Umbilical cord (tissue), 2 donors: ENCODE results near the gene RPL34. TPM values are rescaled to one million over a fixed set of nuclear protein-coding genes. Genes with fewer than 3 reads are reported as not detected.

Experiments
- DNase-seq: peaks from one replicate; pipeline ENCODE4 v3.0.0-alpha.2; 2015; ENCODE audit warnings: low spot score
- total RNA-seq: library from RNA; depleted of rRNA; stranded (reverse); fragments of >200 nt; gene quantifications from one replicate; pipeline ENCODE4 v1.2.3, GENCODE V29; 2014; ENCODE audit warnings: low replicate concordance; ENCODE audit not compliant: insufficient read depth

Gene RPL34
- total RNA-seq, 1 donor from 2014 or later, result 672 TPM

DNA sequence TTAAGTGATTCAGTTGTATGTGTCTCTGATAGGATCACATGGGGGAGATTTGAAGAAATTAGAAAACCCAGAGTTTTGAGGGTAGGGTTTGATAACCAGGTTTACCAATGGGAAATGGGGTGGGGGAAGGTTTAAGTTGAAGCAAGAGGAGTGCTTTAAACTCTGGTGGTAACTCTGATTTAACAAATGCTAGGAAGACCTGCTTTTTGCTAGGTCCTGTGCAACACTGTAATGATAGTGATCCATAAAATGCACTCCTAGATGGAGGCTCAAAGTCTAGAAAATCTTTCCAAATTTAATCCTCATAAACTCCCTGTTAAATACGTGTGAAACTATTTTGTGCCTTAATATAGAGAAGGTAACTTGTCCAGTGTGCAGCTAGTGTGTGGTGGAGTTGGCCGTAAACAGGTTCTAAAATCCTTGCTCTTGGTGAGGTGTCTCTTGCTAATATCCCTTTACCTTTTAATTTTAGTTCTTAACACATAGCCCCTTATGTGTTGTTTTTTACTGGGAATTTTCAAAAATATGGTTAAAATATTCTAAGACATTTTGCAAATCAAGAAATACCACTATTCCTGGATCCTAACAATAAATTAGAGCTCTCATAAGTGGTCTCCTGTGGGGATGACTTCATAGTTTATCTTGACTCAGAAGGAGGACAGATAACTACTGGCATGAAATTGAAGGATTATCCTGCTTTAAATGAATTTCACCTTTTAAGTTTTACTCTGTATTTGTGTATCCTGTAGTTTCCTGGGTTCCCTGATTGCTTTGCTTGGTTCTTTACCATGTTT, 4.1 kb downstream of the RPL34 start:
- DNase-seq, result no peak

DNA sequence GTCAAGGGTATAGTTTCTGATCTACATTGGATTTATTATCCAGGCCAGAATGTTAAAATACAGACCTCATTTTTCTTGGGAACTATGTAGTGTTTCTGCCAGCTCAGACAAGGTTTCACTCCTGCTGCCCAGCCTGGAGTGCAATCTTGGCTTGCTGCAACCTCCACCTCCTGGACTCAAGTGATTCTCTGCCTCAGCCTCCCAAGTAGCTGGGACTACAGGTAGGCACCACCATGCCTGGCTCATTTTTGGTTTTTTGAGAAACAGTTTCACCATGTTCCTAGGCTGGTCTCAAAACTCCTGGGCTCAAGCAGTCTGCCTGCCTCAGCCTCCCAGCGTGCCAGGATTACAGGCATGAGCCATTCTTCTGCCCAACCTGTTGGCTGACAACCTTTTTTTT, 5.7 kb downstream of the RPL34 start:
- DNase-seq, result no peak

DNA sequence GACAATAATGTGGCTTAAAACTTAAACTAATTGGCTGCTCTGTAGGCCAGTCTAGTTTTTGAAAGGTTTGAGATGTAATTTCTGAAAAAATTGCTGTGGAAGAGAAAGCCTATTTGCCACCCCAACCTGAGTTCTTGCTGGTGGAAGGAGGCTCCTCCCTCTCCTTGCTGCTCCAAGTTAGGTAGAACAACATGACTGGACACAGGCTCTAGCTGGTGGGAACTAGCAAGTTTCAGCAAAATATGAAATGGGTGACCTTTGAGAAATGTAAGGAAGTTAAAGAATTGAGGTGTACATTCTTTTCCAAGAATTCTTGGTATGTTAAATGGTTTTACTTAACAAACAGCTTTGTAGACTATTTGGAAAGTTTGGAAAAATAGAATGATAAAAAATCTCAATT, 8.0 kb downstream of the RPL34 start:
- no peak for DNase-seq

DNA sequence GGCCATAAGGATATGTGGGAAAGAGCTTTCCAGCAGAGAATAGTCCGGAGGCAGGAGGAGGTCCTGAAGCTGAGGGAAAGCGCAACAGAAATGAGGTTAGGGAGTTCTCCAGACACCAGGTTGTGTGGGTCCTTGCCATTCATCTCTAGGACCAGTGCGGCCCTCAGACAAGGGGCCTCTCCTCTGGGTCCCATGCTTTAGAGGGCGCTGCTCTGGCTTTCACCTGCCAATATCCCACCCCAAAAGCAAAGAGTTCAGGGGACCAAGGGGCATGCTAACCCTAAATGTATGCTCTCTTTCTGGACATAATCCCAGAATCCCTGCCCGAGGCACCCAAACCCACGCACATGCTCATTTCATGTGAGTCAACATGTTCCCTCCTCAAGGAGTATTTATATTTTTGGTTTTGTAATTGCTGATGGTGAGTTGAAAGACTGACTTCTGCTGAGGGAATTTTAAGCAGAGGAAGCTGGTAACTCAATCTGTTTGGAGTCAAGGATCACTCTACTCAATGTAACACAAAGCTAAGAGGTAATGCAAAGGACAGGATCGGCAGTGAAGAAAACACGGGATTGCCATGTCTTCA, 14.8 kb downstream of the RPL34 start:
- no peak for DNase-seq

DNA sequence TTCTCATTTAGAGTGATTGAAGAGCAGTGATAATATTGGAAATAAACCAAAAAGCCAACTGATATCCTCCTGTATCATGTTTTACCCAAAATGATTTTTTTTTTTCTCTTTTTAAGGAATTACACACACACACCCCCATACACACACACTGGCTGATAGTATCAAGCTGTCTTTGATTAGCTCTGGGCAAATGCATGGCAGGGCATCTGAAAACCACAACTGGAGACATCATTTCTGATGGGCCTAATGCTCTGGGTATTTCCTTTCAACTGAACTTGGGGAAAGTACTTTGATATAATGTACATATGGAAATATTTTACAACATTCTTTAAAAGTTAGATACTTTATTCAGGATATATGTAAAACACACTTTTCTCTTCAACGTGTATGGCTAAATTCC, 15.9 kb downstream of the RPL34 start:
- DNase-seq, result no peak

DNA sequence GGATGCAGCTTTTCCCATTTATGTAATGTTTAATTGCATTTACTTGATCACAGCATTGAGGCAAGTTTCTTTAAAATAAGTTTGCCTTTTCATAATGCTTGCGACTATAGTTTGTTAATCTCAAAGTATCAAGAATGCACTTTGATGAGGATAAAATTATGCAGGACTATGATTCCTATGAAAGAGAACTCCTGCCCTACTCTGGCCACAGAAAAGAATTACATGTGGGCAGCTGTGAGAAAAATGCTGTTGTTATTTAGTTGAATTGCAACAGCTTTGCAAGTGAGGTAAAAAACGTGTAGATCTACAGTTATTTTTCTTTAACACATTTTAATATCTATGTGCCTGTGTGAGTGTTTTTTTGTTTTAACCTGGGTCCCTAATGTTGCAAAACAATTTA, 17.5 kb downstream of the RPL34 start:
- no peak for DNase-seq

DNA sequence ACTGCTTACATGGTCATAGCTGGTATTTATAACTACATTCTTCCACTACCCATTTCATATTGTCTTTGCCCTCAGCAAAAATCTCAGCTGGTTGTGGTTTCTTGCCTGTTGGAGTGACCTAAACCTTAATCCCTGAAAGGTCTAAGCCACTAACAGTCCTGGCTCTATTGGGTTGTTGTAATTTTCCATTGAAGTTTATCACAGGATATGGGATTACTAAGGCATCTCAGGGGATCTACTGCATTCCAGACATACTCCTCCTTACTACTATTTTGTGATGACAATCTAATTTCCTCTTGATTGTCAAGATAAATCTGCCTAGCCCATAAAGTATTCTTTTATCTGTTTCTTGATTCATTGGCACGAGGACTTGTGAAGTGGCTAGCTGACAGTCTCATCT, 23.9 kb downstream of the RPL34 start:
- DNase-seq, result no peak

- DNase-seq, result no peak
These were observed 26.3 kb downstream of the RPL34 start for GRCh38 chr4:108646706-108647105.

- no peak for DNase-seq
These were observed 29.5 kb downstream of the RPL34 start for GRCh38 chr4:108649863-108650211.

GRCh38 chr4:108650212-108651013, 30.0 kb downstream of the RPL34 start, which contains the start of gene OSTC:
Gene OSTC (plus strand): TSS chr4:108650599. CDS start chr4:108650656, 57 bp downstream.
- DNase-seq, result peak; percentile 98

DNA sequence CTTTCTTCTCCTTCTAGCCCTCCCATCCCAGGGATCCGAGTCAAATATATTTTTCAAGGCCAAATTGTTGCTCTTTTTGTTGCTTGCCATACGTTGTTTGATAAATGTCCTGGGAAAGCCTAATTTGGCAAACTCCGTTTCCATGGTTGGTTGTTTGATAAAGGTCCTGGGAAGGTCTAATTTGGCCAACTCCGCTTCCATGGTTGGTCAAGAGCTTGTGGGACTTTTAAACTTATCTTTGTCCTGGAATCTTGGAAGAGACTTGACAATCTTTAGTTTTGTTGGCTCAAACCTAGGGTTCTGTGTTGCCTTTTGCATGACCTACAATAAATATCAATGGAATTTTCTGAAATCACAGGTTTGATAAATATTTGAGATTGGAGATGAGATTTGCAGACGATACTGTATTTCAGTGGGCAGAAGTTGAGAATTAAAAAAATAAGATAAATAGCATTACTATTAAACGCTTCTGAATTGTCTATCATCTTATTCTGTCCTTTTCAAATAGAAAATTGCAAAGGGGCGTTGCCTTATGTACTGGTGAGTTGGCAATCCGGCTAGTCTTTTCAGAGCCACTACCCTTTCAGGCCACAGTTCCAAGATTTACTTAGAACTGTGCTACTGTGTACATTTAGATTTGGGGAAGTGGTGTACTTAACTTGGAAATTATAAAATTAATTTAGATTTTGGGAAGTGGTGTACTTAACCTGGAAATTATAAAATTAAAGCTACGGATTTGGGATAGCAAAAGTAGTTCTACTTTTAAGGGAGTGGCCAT, 30.8 kb downstream of the RPL34 start:
- DNase-seq, result peak; percentile 56

- no peak for DNase-seq
These were observed 42.3 kb downstream of the RPL34 start for GRCh38 chr4:108662629-108663028.

DNA sequence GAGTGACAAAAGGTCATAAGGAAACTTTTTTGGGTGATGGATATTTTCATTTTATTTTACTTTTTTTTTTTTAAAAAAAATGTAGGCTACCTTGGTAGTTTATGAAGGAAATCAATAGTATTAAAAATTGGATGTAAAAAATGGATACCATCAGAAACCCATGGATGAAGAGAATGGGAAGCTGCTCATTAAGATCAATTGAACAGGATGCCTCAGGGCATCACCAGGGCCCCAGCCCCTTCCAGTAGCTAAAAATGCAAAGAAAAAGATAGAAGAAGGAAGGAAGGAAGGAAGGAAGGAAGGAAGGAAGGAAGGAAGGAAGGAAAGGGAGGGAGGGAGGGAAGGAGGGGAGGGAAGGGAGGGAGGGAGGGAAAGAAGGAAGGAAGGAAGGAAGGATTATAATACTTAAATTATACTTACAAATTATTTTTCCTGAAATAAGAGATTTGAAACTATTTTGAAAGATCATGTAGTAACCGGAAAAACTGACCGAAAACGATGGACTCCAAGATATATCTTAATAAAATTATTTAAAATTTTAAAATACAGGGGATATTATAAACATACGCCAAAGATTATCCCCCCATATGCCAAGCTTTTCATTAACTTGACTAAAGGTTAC, 54.1 kb downstream of the RPL34 start:
- DNase-seq, result no peak

Other genes starting within 250 kb of the RPL34 start
- gene OSTC, start 30.0 kb downstream of the RPL34 start, total RNA-seq, result 307 TPM
- gene ETNPPL, start 142.5 kb downstream of the RPL34 start, total RNA-seq, result not detected